NCI-H1694 treated with DMSO at 0.1 percent for 48 hours (cell line): ENCODE data around the gene KLHL7.

Experiments used
- DNase-seq: peaks from one replicate; lab custom pipeline; 2025; lab: John Stamatoyannopoulos, UW

Gene KLHL7, protein sequence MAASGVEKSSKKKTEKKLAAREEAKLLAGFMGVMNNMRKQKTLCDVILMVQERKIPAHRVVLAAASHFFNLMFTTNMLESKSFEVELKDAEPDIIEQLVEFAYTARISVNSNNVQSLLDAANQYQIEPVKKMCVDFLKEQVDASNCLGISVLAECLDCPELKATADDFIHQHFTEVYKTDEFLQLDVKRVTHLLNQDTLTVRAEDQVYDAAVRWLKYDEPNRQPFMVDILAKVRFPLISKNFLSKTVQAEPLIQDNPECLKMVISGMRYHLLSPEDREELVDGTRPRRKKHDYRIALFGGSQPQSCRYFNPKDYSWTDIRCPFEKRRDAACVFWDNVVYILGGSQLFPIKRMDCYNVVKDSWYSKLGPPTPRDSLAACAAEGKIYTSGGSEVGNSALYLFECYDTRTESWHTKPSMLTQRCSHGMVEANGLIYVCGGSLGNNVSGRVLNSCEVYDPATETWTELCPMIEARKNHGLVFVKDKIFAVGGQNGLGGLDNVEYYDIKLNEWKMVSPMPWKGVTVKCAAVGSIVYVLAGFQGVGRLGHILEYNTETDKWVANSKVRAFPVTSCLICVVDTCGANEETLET

DNA sequence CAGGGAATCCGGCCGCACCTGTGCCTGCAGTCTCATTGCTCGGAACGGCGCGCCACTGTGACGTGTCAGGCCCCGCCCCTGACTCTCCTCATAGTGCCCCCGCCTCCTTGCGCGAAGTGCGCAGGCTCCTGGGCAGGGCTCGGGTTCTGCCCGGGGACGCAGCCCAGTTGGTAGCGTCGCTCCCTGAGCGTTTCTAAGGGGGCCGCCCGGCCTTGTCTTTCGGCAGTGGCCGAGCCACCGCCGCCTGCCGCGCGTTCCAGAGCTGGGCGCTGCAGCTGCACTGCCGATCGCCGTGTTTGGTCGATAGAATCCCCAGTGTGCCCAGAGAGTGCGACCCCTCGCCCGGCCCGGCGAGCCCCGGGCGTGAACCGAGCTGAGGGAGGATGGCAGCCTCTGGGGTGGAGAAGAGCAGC is at the start of gene KLHL7:
Gene KLHL7 (plus strand): TSS at position 142 of the 413 bp plus-strand sequence. CDS start 242 bp downstream, at position 384.
- DNase-seq, result peak; percentile 87

DNA sequence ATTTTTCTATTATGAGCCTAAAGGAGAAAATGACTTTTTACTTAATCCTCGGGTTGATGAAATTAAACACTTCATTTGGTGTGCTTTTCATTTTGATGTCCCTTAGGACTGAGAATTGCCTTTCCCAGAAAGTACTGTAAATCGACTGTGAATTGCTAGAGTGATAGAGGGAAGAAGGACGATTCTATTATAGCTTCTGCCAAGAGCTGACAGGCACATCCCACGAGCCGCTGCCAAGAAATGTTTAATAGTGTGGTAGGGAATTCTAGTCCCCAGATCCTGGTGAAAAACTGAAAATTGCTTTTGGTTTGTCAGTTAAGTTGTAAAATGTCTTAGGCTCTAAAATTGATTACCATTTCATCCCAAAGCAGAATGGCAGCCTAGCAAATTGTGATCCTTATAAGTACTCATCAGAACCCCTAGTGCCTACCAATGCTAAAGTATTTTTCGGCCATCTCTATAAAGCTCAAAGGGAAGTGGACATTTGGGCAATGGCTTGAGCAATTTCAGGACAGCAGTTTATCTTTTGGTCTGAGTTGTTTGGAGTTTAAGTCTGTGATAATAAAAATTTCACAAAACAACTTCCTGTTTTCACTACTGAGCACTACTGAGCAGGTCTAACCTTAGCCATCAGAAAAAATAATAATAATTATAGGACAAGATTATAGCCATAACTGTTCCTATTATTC is 47.0 kb upstream of the KLHL7 start:
- no peak for DNase-seq

DNA sequence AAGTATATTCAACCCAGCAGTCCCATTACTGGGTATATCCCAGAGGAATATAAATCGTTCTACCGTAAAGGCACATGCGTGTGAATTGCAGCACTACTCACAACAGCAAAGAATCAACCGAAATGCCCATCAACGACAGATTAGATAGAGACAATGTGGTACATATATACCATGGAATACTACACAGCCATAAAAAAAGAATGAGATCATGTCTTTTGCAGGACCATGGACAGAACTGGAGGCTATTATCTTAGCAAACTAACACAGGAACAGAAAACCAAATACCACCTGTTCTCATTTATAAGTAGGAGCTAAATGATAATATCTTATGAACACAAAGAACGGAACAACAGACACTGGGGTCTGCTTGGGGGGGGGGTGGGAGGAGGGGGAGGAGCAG is 44.3 kb upstream of the KLHL7 start:
- no peak for DNase-seq

DNA sequence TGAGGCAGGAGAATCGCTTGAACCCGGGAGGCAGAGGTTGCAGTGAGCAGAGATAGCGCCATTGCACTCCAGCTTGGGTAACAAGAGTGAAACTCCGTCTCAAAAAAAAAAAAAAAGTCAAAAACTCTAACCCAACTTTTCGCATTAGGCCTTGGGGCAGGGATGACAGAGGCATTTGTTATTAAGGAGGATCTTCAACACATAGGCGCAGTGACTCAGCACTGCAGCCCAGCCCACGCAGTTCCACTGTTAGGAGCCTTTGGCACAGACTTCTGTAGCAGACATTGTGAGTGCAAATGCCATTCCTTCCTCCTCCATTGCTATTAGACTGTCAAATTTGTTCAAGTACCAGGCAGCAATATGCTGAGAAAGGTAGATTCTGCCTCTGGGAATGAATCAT is 43.1 kb upstream of the KLHL7 start:
- DNase-seq, result no peak

DNA sequence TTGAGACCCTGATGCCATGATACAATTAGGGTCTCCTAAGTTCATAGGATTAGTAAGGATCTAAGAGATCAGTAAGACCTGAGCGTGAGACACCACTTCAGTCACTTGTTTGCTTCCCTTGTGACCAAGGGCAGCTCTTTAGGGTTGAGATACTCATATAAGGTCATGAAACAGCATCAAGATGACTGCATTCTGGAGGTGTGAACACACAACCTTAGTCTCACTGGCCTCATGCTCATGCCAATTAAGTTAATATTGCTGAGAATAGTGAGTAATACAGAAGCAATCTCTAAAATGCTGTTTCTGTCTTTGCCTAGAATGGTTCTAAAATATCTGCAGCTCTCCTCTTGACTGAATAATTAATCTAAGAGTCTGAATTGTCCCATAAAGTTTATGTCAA is 39.6 kb upstream of the KLHL7 start:
- DNase-seq, result no peak

DNA sequence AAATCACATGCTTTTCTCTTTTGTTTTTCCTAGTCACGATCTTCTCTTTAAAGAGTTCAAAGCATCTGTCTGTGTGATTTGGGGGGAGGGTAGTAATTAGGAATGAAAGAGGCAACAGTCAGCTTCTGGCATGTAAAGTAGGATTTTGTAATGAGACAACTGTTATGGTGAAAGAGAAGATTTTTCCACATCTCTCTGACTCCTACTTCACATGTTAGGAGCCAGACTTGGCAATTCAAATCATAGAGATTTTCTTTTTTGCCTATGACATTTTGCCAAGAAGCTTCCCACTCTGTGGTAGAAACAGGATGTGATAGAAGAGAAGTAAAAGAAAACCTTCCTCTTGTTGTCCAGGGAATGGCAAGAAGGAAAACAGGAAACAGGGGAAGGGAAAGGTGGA is 38.3 kb upstream of the KLHL7 start:
- DNase-seq, result no peak

DNA sequence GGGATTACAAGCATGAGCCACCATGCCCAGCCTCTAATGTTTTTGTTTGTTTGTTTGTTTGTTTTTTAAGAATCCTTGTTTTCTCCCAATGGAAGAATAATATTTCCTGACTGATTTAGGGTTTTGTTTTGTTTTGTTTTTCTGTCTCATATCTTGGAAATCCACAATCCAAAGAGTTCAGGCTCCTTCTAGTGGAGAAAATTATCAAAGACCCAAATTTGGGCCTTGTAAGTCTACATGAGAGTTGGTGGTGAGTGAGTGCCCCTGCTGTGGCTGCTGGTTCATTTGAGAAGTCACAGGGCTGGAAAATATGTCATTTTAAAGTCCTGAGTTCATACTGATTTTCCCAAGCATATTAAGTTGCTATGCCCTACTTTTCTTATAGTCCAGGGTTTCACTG is 33.5 kb upstream of the KLHL7 start:
- DNase-seq, result no peak

DNA sequence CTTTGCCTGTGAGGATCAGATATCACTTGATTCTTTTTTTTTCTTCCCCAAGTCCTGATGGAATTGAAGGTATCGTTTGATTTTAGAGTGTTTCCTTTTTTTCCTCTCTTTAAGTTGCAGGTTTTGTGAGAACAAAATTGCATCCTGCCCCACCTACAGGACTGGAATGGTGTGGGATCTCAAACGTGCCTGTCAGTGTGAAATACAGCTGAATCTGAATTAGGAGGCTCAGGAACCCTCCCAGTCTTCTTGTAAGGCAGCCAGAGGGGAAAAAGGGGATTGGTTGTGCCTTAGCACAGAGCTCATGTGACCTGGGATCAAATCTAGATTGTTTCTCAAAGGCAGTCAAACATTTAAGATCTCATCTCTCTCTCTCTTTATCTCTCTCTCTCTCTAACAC is 32.7 kb upstream of the KLHL7 start:
- DNase-seq, result no peak

DNA sequence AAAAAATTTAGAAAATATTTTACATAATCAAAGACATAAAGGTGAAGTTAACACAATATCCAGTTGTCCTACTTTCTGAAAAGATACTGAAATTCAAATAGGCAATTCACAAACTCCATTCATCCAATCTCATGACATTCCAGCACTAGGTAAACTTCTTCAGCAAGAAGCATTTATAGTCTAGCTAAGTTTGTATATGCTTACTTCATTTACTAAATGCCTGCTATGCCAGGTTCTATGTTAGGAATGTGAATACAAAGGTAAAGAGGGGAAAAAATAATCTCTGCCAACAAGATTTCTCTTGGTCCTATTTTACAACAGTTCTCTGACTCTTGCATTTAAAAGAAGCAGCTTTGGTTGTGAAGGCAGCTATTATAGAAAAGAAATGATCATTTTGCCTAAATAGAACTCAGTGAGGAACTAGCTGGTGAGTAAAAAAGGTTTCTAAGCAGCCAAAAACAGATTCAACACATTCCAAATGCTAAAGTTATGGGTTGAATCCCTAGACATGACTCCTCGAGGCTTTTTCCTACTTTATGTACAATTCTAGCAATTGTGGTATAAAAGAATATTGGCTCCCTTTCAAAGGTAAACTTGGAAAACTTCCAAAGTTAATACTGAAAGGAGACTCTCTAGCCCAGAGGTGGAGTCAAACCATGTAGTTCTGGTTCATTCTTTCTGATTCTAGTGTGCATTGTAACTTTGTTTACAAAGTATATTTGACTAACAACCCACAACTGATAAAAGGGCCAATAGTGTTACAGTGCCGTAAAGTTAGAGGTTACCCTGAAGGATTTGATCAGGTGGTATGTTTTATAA is 30.9 kb upstream of the KLHL7 start:
- no peak for DNase-seq

DNA sequence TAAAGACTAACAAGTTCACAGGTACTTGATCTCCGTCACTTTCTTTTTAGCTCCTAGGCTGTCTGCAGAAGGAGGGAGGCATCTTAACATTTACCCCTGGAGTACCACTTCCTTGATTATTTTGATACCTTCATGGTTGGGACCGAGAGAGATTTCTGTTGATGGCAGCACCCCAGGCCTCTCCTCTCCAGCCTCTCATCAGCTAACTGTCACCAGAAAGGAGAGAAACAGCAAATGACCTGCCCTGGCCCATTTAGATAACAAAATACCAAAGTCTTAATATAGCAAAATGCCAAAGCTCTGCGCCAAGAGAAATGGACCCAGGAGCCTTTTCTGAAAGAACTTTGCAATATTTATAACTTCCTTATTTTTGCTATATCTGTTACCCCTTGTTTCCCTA is 30.0 kb upstream of the KLHL7 start:
- DNase-seq, result no peak

DNA sequence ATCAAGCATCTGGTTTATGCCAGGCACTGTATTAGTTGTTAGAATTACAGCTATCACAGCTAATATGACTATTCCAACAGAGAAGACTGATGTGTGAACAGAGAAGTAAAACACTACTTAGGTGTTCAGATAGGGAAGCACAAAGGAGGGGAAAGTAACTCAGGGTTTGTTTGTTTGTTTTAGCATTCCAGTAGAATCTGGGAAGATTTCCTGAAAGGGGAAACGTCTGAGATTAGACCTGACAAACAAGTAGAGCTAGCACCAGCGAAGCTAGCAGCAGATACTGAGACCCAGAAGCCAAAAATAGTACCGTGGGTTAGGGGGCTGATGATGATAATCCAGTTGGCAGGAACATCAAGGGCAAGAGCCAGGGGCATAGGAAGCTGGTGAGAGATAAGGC is 28.8 kb upstream of the KLHL7 start:
- no peak for DNase-seq

DNA sequence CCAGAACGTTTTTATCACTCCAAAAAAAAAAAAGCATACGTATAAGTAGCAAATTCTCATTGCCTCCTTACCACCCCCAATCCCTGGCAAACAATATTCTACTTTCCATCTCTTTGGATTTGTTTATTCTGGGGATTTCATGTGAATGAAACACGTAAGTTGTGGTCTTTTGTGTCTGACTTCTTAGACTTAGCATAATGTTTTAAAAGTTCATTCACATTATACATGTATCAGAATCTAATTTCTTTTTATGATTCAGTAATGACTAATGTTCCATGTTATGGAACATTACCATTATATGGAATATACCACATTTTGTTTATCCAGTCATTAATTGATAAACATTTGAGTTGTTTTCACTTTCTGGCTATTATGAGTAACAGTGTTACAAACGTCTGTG is 12.5 kb upstream of the KLHL7 start:
- DNase-seq, result no peak

DNA sequence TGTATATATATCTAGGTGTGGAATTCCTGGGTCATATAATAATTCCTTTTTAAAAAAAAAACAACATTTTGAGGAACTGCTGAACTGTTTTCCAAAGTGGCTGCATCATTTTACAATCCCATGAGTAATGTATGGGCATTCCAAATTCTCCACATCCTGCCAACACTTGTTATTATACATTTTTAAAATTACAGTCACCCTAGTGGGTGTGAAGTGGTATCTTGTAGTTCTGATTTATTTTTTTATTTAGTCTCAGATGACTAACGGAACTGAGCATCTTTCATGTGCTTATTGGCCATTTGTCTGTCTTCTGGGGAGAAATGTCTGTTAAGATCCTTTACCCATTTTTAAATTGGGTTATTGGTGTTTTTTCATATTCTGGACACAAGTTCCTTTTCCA is 12.0 kb upstream of the KLHL7 start:
- no peak for DNase-seq

DNA sequence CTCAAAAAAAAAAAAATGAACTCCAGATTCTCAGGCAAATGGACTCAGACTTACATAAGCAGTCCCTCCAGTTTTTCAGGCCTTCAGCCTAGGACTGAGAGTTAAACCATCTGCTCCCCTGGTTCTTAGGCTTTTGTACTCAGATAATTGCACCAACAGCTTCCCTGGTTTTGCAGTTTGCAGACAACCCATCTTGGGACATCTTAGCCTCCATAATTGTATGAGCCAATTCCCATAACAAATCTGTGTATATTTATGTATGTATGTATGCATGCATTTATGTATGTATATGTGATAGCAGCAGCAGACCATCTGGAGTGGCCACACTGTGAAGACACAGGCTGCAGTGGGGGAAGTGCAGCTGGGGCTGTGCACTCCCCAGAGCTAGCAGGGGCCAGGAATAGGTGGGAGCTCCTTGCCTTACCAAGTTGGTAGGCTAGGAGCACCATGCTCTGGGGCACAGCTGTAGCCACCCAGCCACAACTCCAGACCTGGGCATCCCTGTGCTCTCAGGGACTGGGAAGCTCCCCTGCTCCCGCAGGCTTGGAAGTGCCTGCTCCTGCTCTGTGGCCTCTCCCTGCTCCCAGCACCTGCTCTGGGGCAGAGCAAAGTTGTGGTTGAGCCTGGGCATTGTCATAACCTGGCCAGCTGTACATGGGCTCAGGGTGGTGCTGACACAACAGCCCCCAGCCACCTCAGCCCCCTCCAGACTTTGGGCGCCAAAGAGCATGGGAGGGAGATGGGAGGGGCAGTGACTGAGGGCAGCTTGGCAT is 8.9 kb upstream of the KLHL7 start:
- no peak for DNase-seq

DNA sequence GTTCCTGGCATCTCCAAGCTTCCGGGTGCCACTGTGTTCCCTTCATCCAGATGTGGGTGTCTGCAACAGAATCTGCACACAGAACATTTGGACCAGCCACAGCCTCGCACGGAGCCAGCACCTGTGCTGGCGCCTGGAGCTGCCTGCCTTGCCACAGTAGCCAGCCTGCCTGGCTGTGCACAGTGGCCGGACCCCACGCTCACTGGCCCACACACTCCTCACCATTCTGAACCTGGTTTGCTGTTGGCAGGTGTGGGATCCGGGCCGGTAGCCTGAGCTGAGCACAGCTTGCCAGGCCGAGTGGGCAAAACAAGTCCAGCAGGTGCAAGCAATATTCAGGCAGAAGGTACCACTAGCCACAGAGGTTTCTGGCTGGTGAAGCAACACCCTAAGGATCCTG is 7.6 kb upstream of the KLHL7 start:
- DNase-seq, result no peak

DNA sequence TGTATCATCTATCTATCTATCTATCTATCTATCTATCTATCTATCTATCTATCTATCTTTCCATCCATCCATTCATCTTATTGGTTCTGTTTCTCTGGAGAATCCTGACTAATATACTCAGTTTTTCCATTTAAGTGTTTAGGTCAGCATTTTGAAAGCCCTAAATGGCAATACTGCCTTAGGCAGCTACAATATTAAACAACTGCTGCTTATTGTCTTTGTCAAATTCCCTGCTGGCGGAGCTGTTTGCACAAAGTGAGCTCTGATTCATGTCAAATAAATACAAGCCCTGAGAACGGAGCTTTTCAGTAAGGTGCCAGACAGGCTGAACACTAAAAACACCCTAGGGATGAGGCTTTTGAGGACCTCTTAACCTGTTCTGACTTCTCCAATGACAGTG is 7.1 kb upstream of the KLHL7 start:
- no peak for DNase-seq

DNA sequence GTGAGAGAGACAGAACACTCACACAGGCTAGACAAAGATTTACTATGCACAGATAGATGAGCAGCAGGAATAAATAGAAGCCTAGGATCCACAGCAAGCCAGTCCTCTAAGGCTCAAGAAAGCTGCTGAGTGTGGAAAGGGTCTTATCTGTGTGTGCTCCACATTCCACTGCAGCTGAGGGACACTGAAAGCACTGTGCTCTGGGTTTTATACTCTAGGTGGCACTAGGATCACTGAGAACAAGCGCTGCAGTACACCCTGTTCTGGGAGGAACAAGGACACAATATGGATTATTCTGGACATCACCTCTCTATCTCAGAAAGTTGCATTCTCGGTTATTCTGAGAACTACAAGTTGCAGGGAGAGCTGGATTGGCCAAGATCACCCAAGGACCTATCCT is 4.9 kb upstream of the KLHL7 start:
- DNase-seq, result no peak

DNA sequence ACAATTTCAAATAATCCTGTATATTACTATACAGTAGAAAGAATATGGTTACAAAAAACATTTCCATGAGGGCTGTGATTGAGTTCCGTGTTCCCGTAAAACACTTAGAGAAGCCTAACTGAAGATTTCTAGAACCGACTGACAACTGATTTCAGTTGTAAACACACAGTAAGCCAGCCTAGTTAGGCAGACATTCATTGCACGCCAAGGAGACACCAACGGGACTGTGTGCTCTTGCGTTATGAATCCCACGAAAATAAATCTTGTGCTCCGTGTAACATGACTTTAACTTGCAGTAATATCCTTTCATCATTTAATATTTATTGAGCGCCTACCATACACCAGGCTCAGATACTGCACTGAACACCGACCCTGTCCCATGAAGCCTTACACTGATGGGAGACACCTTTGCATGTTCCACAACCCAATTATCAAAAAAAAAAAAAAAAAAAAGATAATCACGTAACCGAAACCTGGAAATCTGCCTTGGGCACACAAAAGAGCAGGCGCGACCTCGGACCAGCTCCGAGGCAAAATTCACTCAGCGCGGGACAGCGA is 420 bp upstream of the KLHL7 start:
- no peak for DNase-seq

DNA sequence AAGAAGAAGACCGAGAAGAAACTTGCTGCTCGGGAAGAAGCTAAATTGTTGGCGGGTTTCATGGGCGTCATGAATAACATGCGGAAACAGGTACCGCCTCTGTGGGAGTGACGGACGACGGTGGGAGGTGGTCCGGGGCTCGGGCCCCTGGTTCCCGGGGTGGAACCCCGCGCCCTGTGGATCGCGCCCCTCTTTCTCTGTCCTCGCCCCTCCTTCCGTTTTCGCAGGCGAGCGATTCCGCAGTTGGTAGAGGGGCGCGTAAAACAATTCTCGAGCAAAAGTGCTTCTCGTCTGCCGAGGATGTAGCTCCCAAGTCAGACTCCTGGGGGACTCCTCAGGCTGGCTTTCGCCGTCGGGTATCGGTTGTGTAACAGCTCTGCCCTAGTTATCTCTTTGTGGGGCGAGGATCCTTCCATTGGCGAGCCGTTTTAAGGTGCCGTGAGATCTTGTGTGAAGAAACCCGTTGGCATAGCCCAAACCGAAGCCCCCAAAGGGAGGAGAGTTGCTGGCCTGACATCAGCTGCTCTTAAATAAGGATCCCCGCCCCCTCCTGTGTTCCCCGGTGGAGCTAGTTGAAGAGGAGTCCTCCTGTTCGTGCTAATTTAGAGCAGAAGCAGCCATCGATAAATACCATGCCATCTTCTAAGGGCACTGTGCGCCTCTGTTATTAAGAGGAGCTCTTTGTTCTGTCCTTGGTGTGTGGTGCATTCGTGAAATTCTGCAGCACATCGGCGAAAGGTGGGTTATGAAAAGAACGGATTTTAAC is 655 bp downstream of the KLHL7 start:
- peak; percentile 49 for DNase-seq

DNA sequence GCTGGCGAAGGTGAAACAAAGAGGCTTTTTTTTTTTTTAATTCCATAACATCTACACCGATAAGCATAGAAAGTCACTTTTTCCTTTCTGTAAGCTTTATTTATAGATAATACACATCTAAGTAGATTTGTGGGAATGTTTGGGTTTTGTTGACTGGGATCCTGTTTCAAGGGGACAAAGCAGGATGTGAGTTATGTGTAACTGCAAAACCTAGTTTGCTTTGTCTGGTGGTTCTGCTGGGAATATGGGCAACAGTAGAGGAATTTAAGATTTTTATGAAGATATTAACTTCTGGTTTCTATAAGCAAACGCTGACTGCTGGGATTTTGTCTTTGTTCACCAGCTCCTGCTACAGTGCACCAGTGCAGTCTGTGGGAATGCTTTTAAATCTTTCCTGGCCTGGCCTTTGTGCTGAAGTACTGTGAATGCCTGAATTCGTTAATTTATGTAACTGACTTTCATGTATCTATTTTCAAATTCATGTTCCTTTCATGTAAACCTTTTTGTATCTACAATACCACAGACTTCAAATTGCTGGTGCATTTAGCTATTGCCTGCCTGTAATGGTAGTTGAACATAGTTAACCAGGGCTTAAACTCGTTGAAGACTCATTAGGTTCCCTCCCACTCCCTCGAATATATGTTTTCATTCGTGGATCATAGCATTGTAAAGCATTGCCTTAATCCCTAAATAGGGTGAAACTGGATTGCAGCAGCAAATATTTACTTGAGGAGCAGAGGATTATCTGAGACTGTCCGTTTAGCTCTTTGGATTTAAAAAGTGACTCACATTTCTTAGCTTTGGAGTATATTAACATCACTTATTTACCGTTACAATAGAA is 1.5 kb downstream of the KLHL7 start:
- no peak for DNase-seq
